Measurements from ENCODE around the gene LDHAL6B. TPM values are rescaled to one million over a fixed set of nuclear protein-coding genes. Genes with fewer than 3 reads are reported as not detected.

The LDHAL6B gene
- polyA plus RNA-seq, 1 donor (not counting 4 experiments of a cell fraction or from before 2014, with no cell fraction given), result not detected

DNA sequence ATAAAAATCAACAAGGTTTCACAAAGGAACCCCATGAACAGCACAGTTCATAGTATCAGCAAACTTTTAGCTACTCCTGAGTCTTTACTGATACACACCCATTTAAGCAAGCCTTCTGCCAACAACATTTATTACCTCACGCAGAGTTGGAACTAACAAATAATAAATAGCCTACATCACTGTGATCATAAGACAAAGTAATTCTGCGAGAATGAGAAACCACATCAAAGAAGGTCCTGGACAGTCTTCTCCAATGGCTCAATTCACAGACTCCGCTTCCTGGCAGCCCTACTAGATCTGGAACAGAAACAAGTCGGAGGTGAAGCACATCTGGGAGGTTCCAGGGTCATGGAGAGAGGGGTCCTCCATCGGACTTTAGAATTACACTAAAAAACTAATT lies 37.0 kb downstream of the LDHAL6B start:
- no peaks in the 10 kb centered on the region for H3K27me3 ChIP-seq (ENCODE audit: control insufficient read depth, extremely low read depth, insufficient read depth, low read length)
- FAIRE-seq, result no peak
- H3K4me1 ChIP-seq (ENCODE audit: control insufficient read depth, extremely low read depth, insufficient read depth, low read length), result no peaks in the 10 kb centered on the region
- peaks cover 70% of the 10 kb centered on the region for H3K79me2 ChIP-seq (ENCODE audit: control insufficient read depth, insufficient read depth, low read length)
- peaks cover 6% of the 10 kb centered on the region for H4K20me1 ChIP-seq (ENCODE audit: control insufficient read depth, extremely low read depth, insufficient read depth, low read length)
- TF ChIP-seq, protein P1, sequence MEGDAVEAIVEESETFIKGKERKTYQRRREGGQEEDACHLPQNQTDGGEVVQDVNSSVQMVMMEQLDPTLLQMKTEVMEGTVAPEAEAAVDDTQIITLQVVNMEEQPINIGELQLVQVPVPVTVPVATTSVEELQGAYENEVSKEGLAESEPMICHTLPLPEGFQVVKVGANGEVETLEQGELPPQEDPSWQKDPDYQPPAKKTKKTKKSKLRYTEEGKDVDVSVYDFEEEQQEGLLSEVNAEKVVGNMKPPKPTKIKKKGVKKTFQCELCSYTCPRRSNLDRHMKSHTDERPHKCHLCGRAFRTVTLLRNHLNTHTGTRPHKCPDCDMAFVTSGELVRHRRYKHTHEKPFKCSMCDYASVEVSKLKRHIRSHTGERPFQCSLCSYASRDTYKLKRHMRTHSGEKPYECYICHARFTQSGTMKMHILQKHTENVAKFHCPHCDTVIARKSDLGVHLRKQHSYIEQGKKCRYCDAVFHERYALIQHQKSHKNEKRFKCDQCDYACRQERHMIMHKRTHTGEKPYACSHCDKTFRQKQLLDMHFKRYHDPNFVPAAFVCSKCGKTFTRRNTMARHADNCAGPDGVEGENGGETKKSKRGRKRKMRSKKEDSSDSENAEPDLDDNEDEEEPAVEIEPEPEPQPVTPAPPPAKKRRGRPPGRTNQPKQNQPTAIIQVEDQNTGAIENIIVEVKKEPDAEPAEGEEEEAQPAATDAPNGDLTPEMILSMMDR (optimal IDR thresholded peaks at IDR 0.05 in 1 of 3, IDR thresholded peaks at IDR 0.05 in 1 of 3, conservative IDR thresholded peaks at IDR 0.05 in 1 of 3; ENCODE audit: extremely low read depth in 1 of 3, insufficient read depth in 2 of 3, low read length in 3 of 3), result no peak
- no peak for TF ChIP-seq EZH2 (IDR thresholded peaks at IDR 0.05; ENCODE audit: low read length)
- H3K27ac ChIP-seq (ENCODE audit: control insufficient read depth, insufficient read depth, low read length), result no peak overlapping the region
- H3K4me3 ChIP-seq (ENCODE audit: control insufficient read depth in 2 of 3, extremely low read depth in 1 of 3, insufficient read depth in 2 of 3, low read depth in 1 of 3, low read length in 3 of 3), result no peak overlapping the region
- H3K9me1 ChIP-seq (ENCODE audit: control insufficient read depth, extremely low read depth, insufficient read depth, low read length), result no peaks in the 10 kb centered on the region
- H3K9ac ChIP-seq (ENCODE audit: control insufficient read depth, extremely low read depth, insufficient read depth, low read length), result no peak overlapping the region
- dilution Hi-C loops (cut with MboI; ENCODE audit: extremely low pct_ligation_motif_present, low sequenced_read_pairs), result no loop called here
- no peaks in the 10 kb centered on the region for H3K9me3 ChIP-seq (ENCODE audit: control insufficient read depth, low read depth, low read length)
- H2AFZ ChIP-seq (ENCODE audit: control insufficient read depth, low read length), result no peak overlapping the region
- H3K4me2 ChIP-seq (ENCODE audit: control insufficient read depth, extremely low read depth, insufficient read depth, low read depth, low read length), result no peak overlapping the region
- DNase-seq (ENCODE audit: low read depth, low spot score), result no peak
- peaks cover 16 to 39% of the 10 kb centered on the region in 2 experiments for H3K36me3 ChIP-seq (ENCODE audit: control insufficient read depth in 2 of 2, extremely low read depth in 1 of 2, insufficient read depth in 2 of 2, low read length in 2 of 2)

DNA sequence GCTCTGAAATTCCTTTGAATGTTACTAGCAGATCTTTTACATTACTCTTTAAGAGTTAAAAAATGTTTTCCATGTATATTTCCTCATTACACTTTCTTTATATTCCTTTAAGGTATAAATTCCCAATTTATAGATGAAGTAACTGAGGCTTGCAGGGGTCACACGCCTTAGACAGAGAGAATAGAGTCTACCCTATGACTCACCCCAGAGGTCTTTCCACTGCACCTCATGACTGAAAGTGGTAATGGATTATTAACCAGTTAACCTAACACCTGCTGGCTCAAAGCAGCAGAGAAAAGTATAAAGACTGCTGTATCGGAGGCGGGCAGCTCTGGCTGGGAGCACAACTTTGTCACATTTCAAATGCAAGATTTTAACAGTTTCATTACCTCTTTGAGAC lies 37.7 kb downstream of the LDHAL6B start:
- no peaks in the 10 kb centered on the region for H3K4me1 ChIP-seq (ENCODE audit: control insufficient read depth, extremely low read depth, insufficient read depth, low read length)
- no peak overlapping the region for H3K9ac ChIP-seq (ENCODE audit: control insufficient read depth, extremely low read depth, insufficient read depth, low read length)
- FAIRE-seq, result no peak
- no peaks in the 10 kb centered on the region for H3K9me1 ChIP-seq (ENCODE audit: control insufficient read depth, extremely low read depth, insufficient read depth, low read length)
- no peaks in the 10 kb centered on the region for H3K9me3 ChIP-seq (ENCODE audit: control insufficient read depth, low read depth, low read length)
- dilution Hi-C loops (cut with MboI; ENCODE audit: extremely low pct_ligation_motif_present, low sequenced_read_pairs), result no loop called here
- H3K4me2 ChIP-seq (ENCODE audit: control insufficient read depth, extremely low read depth, insufficient read depth, low read depth, low read length), result no peak overlapping the region
- peaks cover 71% of the 10 kb centered on the region for H3K79me2 ChIP-seq (ENCODE audit: control insufficient read depth, insufficient read depth, low read length)
- H3K36me3 ChIP-seq (ENCODE audit: control insufficient read depth in 2 of 2, extremely low read depth in 1 of 2, insufficient read depth in 2 of 2, low read length in 2 of 2), result peaks cover 19 to 39% of the 10 kb centered on the region in 2 experiments
- H3K4me3 ChIP-seq (ENCODE audit: control insufficient read depth in 2 of 3, extremely low read depth in 1 of 3, insufficient read depth in 2 of 3, low read depth in 1 of 3, low read length in 3 of 3), result no peak overlapping the region
- H3K27ac ChIP-seq (ENCODE audit: control insufficient read depth, insufficient read depth, low read length), result peak overlapping the region; percentile 30
- no peak for DNase-seq (ENCODE audit: low read depth, low spot score)
- TF ChIP-seq, protein P1 (optimal IDR thresholded peaks at IDR 0.05 in 1 of 3, IDR thresholded peaks at IDR 0.05 in 1 of 3, conservative IDR thresholded peaks at IDR 0.05 in 1 of 3; ENCODE audit: extremely low read depth in 1 of 3, insufficient read depth in 2 of 3, low read length in 3 of 3), result no peak
- TF ChIP-seq EZH2 (IDR thresholded peaks at IDR 0.05; ENCODE audit: low read length), result no peak
- H3K27me3 ChIP-seq (ENCODE audit: control insufficient read depth, extremely low read depth, insufficient read depth, low read length), result no peaks in the 10 kb centered on the region
- no peak overlapping the region for H2AFZ ChIP-seq (ENCODE audit: control insufficient read depth, low read length)
- H4K20me1 ChIP-seq (ENCODE audit: control insufficient read depth, extremely low read depth, insufficient read depth, low read length), result peaks cover 6% of the 10 kb centered on the region

Measured in keratinocyte (primary cell).